ENCODE results near the gene CHAF1A.

DNA sequence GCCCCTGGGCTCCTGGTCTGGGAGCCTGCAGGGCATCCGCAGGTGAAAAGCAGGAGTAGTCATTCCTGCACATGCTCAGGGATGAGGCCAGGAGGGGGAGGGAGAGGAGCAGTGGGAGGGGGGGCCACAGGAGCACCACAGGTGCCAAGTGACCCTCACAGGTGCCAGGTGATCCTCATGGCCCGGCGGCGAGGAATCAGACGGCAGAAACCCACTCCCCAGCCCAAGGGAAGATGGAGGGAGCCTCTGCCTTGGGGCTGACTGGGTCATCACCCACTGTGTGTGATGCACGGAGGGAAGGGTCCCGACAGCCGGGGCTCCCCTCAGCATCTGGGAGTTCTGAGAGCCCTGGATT, 29.4 kb upstream of the CHAF1A start:
- TF ChIP-seq POLR2AphosphoS5 (IDR thresholded peaks at IDR 0.05) (no peak), POLR2A (IDR thresholded peaks at IDR 0.05) (no peak)
- TF ChIP-seq, protein P1, sequence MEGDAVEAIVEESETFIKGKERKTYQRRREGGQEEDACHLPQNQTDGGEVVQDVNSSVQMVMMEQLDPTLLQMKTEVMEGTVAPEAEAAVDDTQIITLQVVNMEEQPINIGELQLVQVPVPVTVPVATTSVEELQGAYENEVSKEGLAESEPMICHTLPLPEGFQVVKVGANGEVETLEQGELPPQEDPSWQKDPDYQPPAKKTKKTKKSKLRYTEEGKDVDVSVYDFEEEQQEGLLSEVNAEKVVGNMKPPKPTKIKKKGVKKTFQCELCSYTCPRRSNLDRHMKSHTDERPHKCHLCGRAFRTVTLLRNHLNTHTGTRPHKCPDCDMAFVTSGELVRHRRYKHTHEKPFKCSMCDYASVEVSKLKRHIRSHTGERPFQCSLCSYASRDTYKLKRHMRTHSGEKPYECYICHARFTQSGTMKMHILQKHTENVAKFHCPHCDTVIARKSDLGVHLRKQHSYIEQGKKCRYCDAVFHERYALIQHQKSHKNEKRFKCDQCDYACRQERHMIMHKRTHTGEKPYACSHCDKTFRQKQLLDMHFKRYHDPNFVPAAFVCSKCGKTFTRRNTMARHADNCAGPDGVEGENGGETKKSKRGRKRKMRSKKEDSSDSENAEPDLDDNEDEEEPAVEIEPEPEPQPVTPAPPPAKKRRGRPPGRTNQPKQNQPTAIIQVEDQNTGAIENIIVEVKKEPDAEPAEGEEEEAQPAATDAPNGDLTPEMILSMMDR (IDR thresholded peaks at IDR 0.05 in 8 of 11, conservative IDR thresholded peaks at IDR 0.05 in 3 of 11), result no peak
